COLO668 (cell line): Measurements from ENCODE around the gene HOXB5.

Source experiments
- DNase-seq: peaks from one replicate; lab custom pipeline; 2025; ENCODE audit not compliant: unreplicated experiment; lab: John Stamatoyannopoulos, UW

Gene HOXB5

GRCh38 chr17:48551214-48551555, 42.4 kb downstream of the HOXB5 start:
- DNase-seq, result no peak

- DNase-seq, result no peak
These were observed 42.9 kb downstream of the HOXB5 start for GRCh38 chr17:48550502-48551213.

- DNase-seq, result no peak
These were observed 43.6 kb downstream of the HOXB5 start for GRCh38 chr17:48549914-48550501.

- DNase-seq, result no peak
These were observed 44.3 kb downstream of the HOXB5 start for GRCh38 chr17:48549281-48549630.

GRCh38 chr17:48548523-48549280, 44.9 kb downstream of the HOXB5 start:
- DNase-seq, result no peak

- no peak for DNase-seq
These were observed 45.6 kb downstream of the HOXB5 start for GRCh38 chr17:48547808-48548522.

- DNase-seq, result no peak
These were observed 46.4 kb downstream of the HOXB5 start for GRCh38 chr17:48546924-48547807.

- DNase-seq, result peak; percentile 25
These were observed 47.2 kb downstream of the HOXB5 start for GRCh38 chr17:48546137-48546923.

GRCh38 chr17:48545539-48545938, 48.0 kb downstream of the HOXB5 start:
- no peak for DNase-seq

GRCh38 chr17:48545022-48545375, 48.6 kb downstream of the HOXB5 start, which contains the start of gene HOXB2:
Gene HOXB2 (minus strand): TSS chr17:48545109. CDS start chr17:48544911, 198 bp downstream.
- DNase-seq, result peak; percentile 42

GRCh38 chr17:48544349-48545021, 49.1 kb downstream of the HOXB5 start:
- peak; percentile 36 for DNase-seq

- peak; percentile 68 for DNase-seq
These were observed 49.7 kb downstream of the HOXB5 start for GRCh38 chr17:48543854-48544348.

- peak; percentile 69 for DNase-seq
These were observed 50.3 kb downstream of the HOXB5 start for GRCh38 chr17:48543107-48543853.

- peak; percentile 45 for DNase-seq
These were observed 50.9 kb downstream of the HOXB5 start for GRCh38 chr17:48542698-48543106.

- peak; percentile 49 for DNase-seq
These were observed 51.4 kb downstream of the HOXB5 start for GRCh38 chr17:48542114-48542656.

- peak; percentile 62 for DNase-seq
These were observed 51.9 kb downstream of the HOXB5 start for GRCh38 chr17:48541577-48542113.
